KMS-11 (cell line): ENCODE measurements around the gene CACUL1.

ENCODE experiments used
- H2AFZ ChIP-seq: fragments of 200-600 bp; sonication (generic); 2 replicates; pipeline ENCODE4 v1.6.1; 2016; ENCODE audit warnings: antibody characterized with exemption, mixed run types, low read depth
- H3K27ac ChIP-seq: fragments of 200-600 bp; sonication (generic); 2 replicates; pipeline ENCODE4 v1.6.1; 2016; ENCODE audit warnings: mild to moderate bottlenecking, mixed run types
- H3K27me3 ChIP-seq: fragments of 200-600 bp; sonication (generic); 2 replicates; pipeline ENCODE4 v1.6.1; 2017; ENCODE audit warnings: mild to moderate bottlenecking, low read depth, mixed run types, moderate library complexity; ENCODE audit not compliant: insufficient read depth
- H3K36me3 ChIP-seq: fragments of 200-600 bp; sonication (generic); 2 replicates; pipeline ENCODE4 v1.6.1; 2017; ENCODE audit warnings: mild to moderate bottlenecking, mixed run types; ENCODE audit not compliant: insufficient read depth
- H3K4me1 ChIP-seq: fragments of 200-600 bp; sonication (generic); 2 replicates; pipeline ENCODE4 v1.6.1; 2016; ENCODE audit warnings: mild to moderate bottlenecking, low read depth, mixed run types; ENCODE audit not compliant: poor library complexity, severe bottlenecking
- H3K4me2 ChIP-seq: fragments of 200-600 bp; sonication (generic); 2 replicates; pipeline ENCODE4 v1.7.0; 2016; ENCODE audit warnings: mild to moderate bottlenecking, mixed run types
- H3K4me3 ChIP-seq: fragments of 200-600 bp; sonication (generic); IDR thresholded peaks from 2 replicates; pipeline ENCODE4 v1.6.1; 2017; ENCODE audit warnings: low read depth, low read length, mixed read lengths; ENCODE audit not compliant: insufficient read depth
- H3K79me2 ChIP-seq: fragments of 200-600 bp; sonication (generic); 2 replicates; pipeline ENCODE4 v1.6.1; 2016; ENCODE audit warnings: low read depth, mixed run types; ENCODE audit not compliant: insufficient read depth
- H3K9ac ChIP-seq: fragments of 200-600 bp; sonication (generic); 2 replicates; pipeline ENCODE4 v1.6.1; 2016; ENCODE audit warnings: mild to moderate bottlenecking, mixed run types
- H4K20me1 ChIP-seq: fragments of 200-600 bp; sonication (generic); 2 replicates; pipeline ENCODE4 v1.6.1; 2016; ENCODE audit warnings: mild to moderate bottlenecking, mixed run types; ENCODE audit not compliant: insufficient read depth
- CTCF ChIP-seq: fragments of 200-600 bp; sonication (generic); conservative IDR thresholded peaks from 2 replicates; pipeline ENCODE4 v1.6.1; 2017; ENCODE audit warnings: low read depth, mild to moderate bottlenecking, antibody characterized with exemption, low read length, moderate library complexity, mixed read lengths

Gene CACUL1

GRCh38 chr10:118689070-118689858 is 65.5 kb downstream of the CACUL1 start:
- Histone ChIP-seq H3K27me3 (no peaks in the 10 kb centered on the region), H4K20me1 (no peaks in the 10 kb centered on the region), H3K9ac (no peak overlapping the region), H3K36me3 (no peaks in the 10 kb centered on the region; the same call in 1 of the 2 replicates), H2AFZ (no peak overlapping the region), H3K79me2 (no peaks in the 10 kb centered on the region), H3K4me3 (no peak overlapping the region), H3K27ac (no peak overlapping the region), H3K4me2 (no peak overlapping the region), H3K4me1 (no peaks in the 10 kb centered on the region)
- TF ChIP-seq CTCF: no peak

DNA sequence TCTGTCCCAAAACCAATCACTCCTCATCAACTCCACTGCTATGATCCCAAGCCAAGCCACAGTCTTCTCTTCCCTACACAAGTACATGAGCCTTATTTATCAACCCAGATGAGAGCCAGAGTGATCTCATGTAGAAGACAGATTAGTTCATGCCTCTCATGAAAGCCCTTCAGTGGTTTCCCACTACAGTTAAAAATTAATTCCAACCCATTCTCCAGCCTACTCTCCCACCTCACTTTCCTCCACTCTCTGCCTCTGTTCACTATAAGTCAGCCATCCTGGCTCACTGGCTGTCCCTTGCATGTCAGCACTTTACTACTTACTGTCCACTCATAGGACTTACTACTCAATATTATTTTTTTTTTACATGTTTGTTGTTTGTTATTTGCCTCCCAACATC is 67.3 kb downstream of the CACUL1 start:
- H3K36me3 ChIP-seq: no peaks in the 10 kb centered on the region; the same call in 1 of the 2 replicates
- no peaks in the 10 kb centered on the region for H3K4me1 ChIP-seq
- no peak overlapping the region for H3K27ac ChIP-seq
- no peak overlapping the region for H2AFZ ChIP-seq
- no peak for TF ChIP-seq CTCF
- no peaks in the 10 kb centered on the region for H3K79me2 ChIP-seq
- no peaks in the 10 kb centered on the region for H3K27me3 ChIP-seq
- no peak overlapping the region for H3K4me2 ChIP-seq
- H3K4me3 ChIP-seq: no peak overlapping the region
- no peaks in the 10 kb centered on the region for H4K20me1 ChIP-seq
- no peak overlapping the region for H3K9ac ChIP-seq

DNA sequence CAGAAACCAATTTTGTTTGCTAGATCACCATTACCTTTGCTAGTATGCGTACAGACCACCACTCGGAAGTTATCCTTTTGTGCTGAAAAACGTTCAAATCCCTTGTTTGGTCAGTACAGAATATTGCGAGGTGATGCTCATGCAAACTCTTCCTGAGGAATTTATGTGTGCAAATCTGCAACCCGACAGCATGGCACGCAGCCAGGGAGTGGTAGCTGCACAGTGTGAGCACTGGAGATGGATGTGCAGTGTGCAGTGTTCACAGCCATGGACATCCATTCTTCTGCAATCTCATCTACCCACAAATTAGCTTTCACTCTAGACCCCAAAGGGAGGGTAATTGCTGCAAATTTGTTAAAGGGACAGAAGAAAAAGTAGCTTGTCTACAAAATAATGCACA is 72.2 kb downstream of the CACUL1 start:
- no peak overlapping the region for H3K9ac ChIP-seq
- H4K20me1 ChIP-seq: no peaks in the 10 kb centered on the region
- H3K27me3 ChIP-seq: no peaks in the 10 kb centered on the region
- TF ChIP-seq CTCF: no peak
- H3K36me3 ChIP-seq: no peaks in the 10 kb centered on the region; the same call in 1 of the 2 replicates
- H3K27ac ChIP-seq: no peak overlapping the region
- H3K79me2 ChIP-seq: no peaks in the 10 kb centered on the region
- H3K4me3 ChIP-seq: no peak overlapping the region
- no peaks in the 10 kb centered on the region for H3K4me1 ChIP-seq
- no peak overlapping the region for H2AFZ ChIP-seq
- H3K4me2 ChIP-seq: no peak overlapping the region

DNA sequence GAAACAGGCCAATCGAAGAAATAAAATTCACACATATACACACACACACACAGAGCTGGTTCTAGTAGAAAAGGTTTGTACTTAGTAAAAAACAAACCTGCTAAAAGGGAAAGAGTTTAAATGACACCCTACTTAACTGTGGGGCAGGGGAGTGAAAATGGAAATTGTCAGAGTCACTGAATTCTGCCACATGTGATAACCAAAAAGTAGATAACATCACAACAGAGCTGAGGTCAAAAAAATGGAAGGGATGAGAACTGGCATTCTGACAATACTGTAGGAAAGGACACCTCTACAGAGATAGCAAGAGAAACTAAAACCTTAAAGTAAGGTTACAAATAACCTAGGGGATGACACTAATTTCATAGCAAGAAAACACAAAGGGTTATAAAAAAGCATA is 74.6 kb downstream of the CACUL1 start:
- TF ChIP-seq CTCF: no peak
- H3K36me3 ChIP-seq: no peaks in the 10 kb centered on the region

More for the DNA sequence above, 74.6 kb downstream of the CACUL1 start:
- Histone ChIP-seq H3K9ac (no peak overlapping the region), H3K4me1 (no peaks in the 10 kb centered on the region), H2AFZ (no peak overlapping the region), H3K27ac (no peak overlapping the region), H3K27me3 (no peaks in the 10 kb centered on the region), H3K4me3 (no peak overlapping the region), H3K79me2 (no peaks in the 10 kb centered on the region), H4K20me1 (no peaks in the 10 kb centered on the region), H3K4me2 (no peak overlapping the region)
